Calu3 (cell line): ENCODE measurements around the gene PLEKHF1. TPM values are rescaled to one million over a fixed set of nuclear protein-coding genes. Genes with fewer than 3 reads are reported as not detected.

Experiments
- BruUV-seq: library from RNA; stranded (reverse); fragments of 400-500 nt; replicated peaks from 2 replicates; lab custom pipeline; 2021; lab: Mats Ljungman, UMichigan
- CTCF ChIA-PET: fragments of 300-600 bp; sonication (Branson Sonifier 250); formaldehyde crosslinking; loops from one replicate; lab custom pipeline; 2022; ENCODE audit warnings: antibody characterized with exemption; lab: Charles Lee
- DNase-seq: peaks from one replicate; pipeline ENCODE4 v3.0.0; 2022
- H3K27ac Mint-ChIP-seq: one replicate; pipeline ENCODE4 v1.8.0; 2022; ENCODE audit warnings: mixed read lengths; ENCODE audit not compliant: unreplicated experiment
- H3K27me3 Mint-ChIP-seq: one replicate; pipeline ENCODE4 v1.8.0; 2022; ENCODE audit warnings: mixed read lengths; ENCODE audit not compliant: unreplicated experiment
- H3K36me3 Mint-ChIP-seq: one replicate; pipeline ENCODE4 v1.8.0; 2022; ENCODE audit warnings: mild to moderate bottlenecking, moderate library complexity, mixed read lengths; ENCODE audit not compliant: insufficient read depth, unreplicated experiment
- H3K4me1 Mint-ChIP-seq: one replicate; pipeline ENCODE4 v1.8.0; 2022; ENCODE audit warnings: mild to moderate bottlenecking, low read depth, mixed read lengths; ENCODE audit not compliant: unreplicated experiment
- H3K4me3 Mint-ChIP-seq: one replicate; pipeline ENCODE4 v1.8.0; 2022; ENCODE audit warnings: mild to moderate bottlenecking, low read depth, moderate library complexity, mixed read lengths; ENCODE audit not compliant: unreplicated experiment
- H3K9me3 Mint-ChIP-seq: one replicate; pipeline ENCODE4 v1.8.0; 2022; ENCODE audit warnings: low read depth, mixed read lengths; ENCODE audit not compliant: unreplicated experiment
- CTCF ChIP-seq: fragments of 200-600 bp; IDR thresholded peaks from one replicate; pipeline ENCODE4 v1.8.0; 2022; ENCODE audit warnings: antibody characterized with exemption; ENCODE audit not compliant: unreplicated experiment
- intact Hi-C: fragments of 100-400 bp; cut with micrococcal nuclease; formaldehyde crosslinking; loops from one replicate; pipeline ENCODE4 v1.10.0; 2022; ENCODE audit not compliant: unreplicated experiment
- total RNA-seq: library from RNA; stranded (reverse); gene quantifications from 2 replicates; pipeline ENCODE4 v1.2.3, GENCODE V29; 2022

The PLEKHF1 gene
- total RNA-seq, 1 experiment from 2014 or later, result 2.9 TPM

- CTCF ChIA-PET, result no interaction called here
Measured at GRCh38 chr19:29634002-29634401, 31.3 kb upstream of the PLEKHF1 start.

GRCh38 chr19:29634423-29635130 lies 30.7 kb upstream of the PLEKHF1 start:
- H3K36me3 Mint-ChIP-seq, result no peaks in the 10 kb centered on the region
- no peaks in the 10 kb centered on the region for H3K4me1 Mint-ChIP-seq
- CTCF ChIA-PET, result no interaction called here
- BruUV-seq, result no TSS peak
- H3K9me3 Mint-ChIP-seq, result no peaks in the 10 kb centered on the region
- H3K27ac Mint-ChIP-seq, result no peak overlapping the region
- TF ChIP-seq CTCF, result no peak
- DNase-seq, result no peak
- H3K4me3 Mint-ChIP-seq, result no peak overlapping the region
- peaks cover 43% of the 10 kb centered on the region for H3K27me3 Mint-ChIP-seq
- intact Hi-C loops, result no loop called here

More at GRCh38 chr19:29634002-29634401, 31.3 kb upstream of the PLEKHF1 start:
- H3K36me3 Mint-ChIP-seq, result no peaks in the 10 kb centered on the region
- no peak for TF ChIP-seq CTCF
- BruUV-seq, result no TSS peak
- intact Hi-C loops, result no loop called here
- H3K27ac Mint-ChIP-seq, result no peak overlapping the region
- DNase-seq, result no peak
- no peak overlapping the region for H3K4me3 Mint-ChIP-seq
- H3K9me3 Mint-ChIP-seq, result no peaks in the 10 kb centered on the region
- H3K4me1 Mint-ChIP-seq, result no peaks in the 10 kb centered on the region
- peaks cover 38% of the 10 kb centered on the region for H3K27me3 Mint-ChIP-seq

DNA sequence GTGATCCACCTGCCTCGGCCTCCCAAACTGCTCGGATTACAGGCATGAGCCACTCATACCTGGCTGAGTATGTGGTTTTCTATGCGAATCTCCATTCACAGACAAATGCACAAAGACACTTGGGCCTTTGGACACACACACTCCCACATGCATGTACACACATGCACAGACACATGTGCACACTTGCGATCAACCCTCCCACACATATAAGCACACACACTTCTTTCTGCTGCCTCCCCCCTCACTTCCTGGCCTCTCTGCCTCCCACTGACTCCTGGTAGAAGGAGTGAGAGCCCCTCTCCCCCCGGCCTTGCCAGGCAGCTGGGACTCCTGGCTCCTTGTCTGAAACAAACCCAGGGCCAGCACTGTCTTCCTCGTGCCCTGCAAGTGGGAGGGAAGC lies 29.3 kb upstream of the PLEKHF1 start:
- TF ChIP-seq CTCF, result no peak
- DNase-seq, result no peak
- Mint-ChIP-seq H3K27ac (no peak overlapping the region), H3K4me1 (no peaks in the 10 kb centered on the region), H3K27me3 (peaks cover 56% of the 10 kb centered on the region), H3K9me3 (no peaks in the 10 kb centered on the region), H3K36me3 (no peaks in the 10 kb centered on the region), H3K4me3 (no peak overlapping the region)
- BruUV-seq, result no TSS peak
- intact Hi-C loops, result no loop called here
- CTCF ChIA-PET, result no interaction called here

- BruUV-seq, result no TSS peak
- no peaks in the 10 kb centered on the region for H3K36me3 Mint-ChIP-seq
- CTCF ChIA-PET, result no interaction called here
- intact Hi-C loops, result no loop called here
- H3K27ac Mint-ChIP-seq, result no peak overlapping the region
- no peak overlapping the region for H3K4me3 Mint-ChIP-seq
- peaks cover 64% of the 10 kb centered on the region for H3K27me3 Mint-ChIP-seq
- no peaks in the 10 kb centered on the region for H3K9me3 Mint-ChIP-seq
- TF ChIP-seq CTCF, result no peak
- no peaks in the 10 kb centered on the region for H3K4me1 Mint-ChIP-seq
- DNase-seq, result no peak
Measured at GRCh38 chr19:29636553-29637360, 28.5 kb upstream of the PLEKHF1 start.
